RWPE2 (cell line): Measurements from ENCODE around the gene EYA2.

ENCODE experiments used
- ATAC-seq: fragments of 200-7000 bp; cut with Tn5 transposase; 3 replicates; pipeline ENCODE4 v1.9.1; 2021; ENCODE audit warnings: low read depth
- DNase-seq: peaks from one replicate; pipeline ENCODE4 v3.0.0-alpha.2; 2020; ENCODE audit warnings: low spot score
- H3K27ac ChIP-seq: fragments of 450-650 bp; 2 replicates; pipeline ENCODE4 v1.5.1; 2017; ENCODE audit warnings: mild to moderate bottlenecking; ENCODE audit not compliant: poor library complexity, severe bottlenecking
- H3K27me3 ChIP-seq: fragments of 250-450 bp; sonication (Bioruptor Pico); 2 replicates; pipeline ENCODE4 v1.5.1; 2021; ENCODE audit warnings: mild to moderate bottlenecking, moderate library complexity; ENCODE audit not compliant: insufficient read depth, poor library complexity, severe bottlenecking
- H3K36me3 ChIP-seq: fragments of 250-450 bp; sonication (Bioruptor Pico); 2 replicates; pipeline ENCODE4 v1.5.1; 2020; ENCODE audit warnings: low read depth, mild to moderate bottlenecking, moderate library complexity
- H3K4me1 ChIP-seq: fragments of 250-450 bp; sonication (Bioruptor Pico); 2 replicates; pipeline ENCODE4 v1.5.1; 2021; ENCODE audit warnings: mild to moderate bottlenecking, moderate library complexity; ENCODE audit not compliant: insufficient read depth, poor library complexity, severe bottlenecking
- H3K4me3 ChIP-seq: fragments of 250-450 bp; sonication (Bioruptor Pico); 2 replicates; pipeline ENCODE4 v1.5.1; 2021; ENCODE audit warnings: mild to moderate bottlenecking, moderate library complexity; ENCODE audit not compliant: severe bottlenecking
- H3K9me3 ChIP-seq: fragments of 250-450 bp; sonication (Bioruptor Pico); 2 replicates; pipeline ENCODE4 v1.5.1; 2021; ENCODE audit warnings: mild to moderate bottlenecking, moderate library complexity; ENCODE audit not compliant: severe bottlenecking
- CTCF ChIP-seq: fragments of 450-650 bp; IDR thresholded peaks from one replicate; pipeline ENCODE4 v1.5.1; 2017; ENCODE audit warnings: mild to moderate bottlenecking, moderate library complexity; ENCODE audit not compliant: poor library complexity, severe bottlenecking

The EYA2 gene

GRCh38 chr20:46905364-46906125, 10.9 kb downstream of the EYA2 start:
- no peaks in the 10 kb centered on the region for H3K9me3 ChIP-seq
- no peaks in the 10 kb centered on the region for H3K27me3 ChIP-seq
- peaks cover 13% of the 10 kb centered on the region for H3K4me1 ChIP-seq
- no peak overlapping the region for H3K27ac ChIP-seq
- H3K36me3 ChIP-seq, result no peaks in the 10 kb centered on the region
- no peak for ATAC-seq
- DNase-seq, result peak; percentile 51
- no peak for TF ChIP-seq CTCF
- no peak overlapping the region for H3K4me3 ChIP-seq

- DNase-seq, result no peak
- no peak overlapping the region for H3K27ac ChIP-seq
- H3K4me3 ChIP-seq, result no peak overlapping the region
- H3K4me1 ChIP-seq, result no peaks in the 10 kb centered on the region
- no peak for TF ChIP-seq CTCF
- no peaks in the 10 kb centered on the region for H3K9me3 ChIP-seq
- no peaks in the 10 kb centered on the region for H3K27me3 ChIP-seq
- no peaks in the 10 kb centered on the region for H3K36me3 ChIP-seq
- ATAC-seq, result 0 out of 3 replicates have a peak, but pooled peaks have one; percentile 13
These were observed 18.8 kb downstream of the EYA2 start for GRCh38 chr20:46913329-46914044.

GRCh38 chr20:46914789-46915379, 20.2 kb downstream of the EYA2 start:
- DNase-seq, result peak; percentile 56

GRCh38 chr20:46915575-46916257, 21.1 kb downstream of the EYA2 start:
- H3K4me3 ChIP-seq, result no peak overlapping the region
- H3K4me1 ChIP-seq, result no peaks in the 10 kb centered on the region
- H3K27ac ChIP-seq, result no peak overlapping the region
- no peaks in the 10 kb centered on the region for H3K27me3 ChIP-seq
- H3K36me3 ChIP-seq, result no peaks in the 10 kb centered on the region
- no peak for TF ChIP-seq CTCF
- no peak for ATAC-seq
- peak; percentile 60 for DNase-seq
- no peaks in the 10 kb centered on the region for H3K9me3 ChIP-seq

More at GRCh38 chr20:46914789-46915379, 20.2 kb downstream of the EYA2 start:
- no peak for ATAC-seq
- H3K4me1 ChIP-seq, result no peaks in the 10 kb centered on the region
- no peak overlapping the region for H3K27ac ChIP-seq
- H3K27me3 ChIP-seq, result no peaks in the 10 kb centered on the region
- no peak for TF ChIP-seq CTCF
- H3K36me3 ChIP-seq, result no peaks in the 10 kb centered on the region
- H3K4me3 ChIP-seq, result no peak overlapping the region
- H3K9me3 ChIP-seq, result no peaks in the 10 kb centered on the region
